Cardiac septum (tissue), 1 donor: ENCODE results near the gene IL36B. TPM values are rescaled to one million over a fixed set of nuclear protein-coding genes. Genes with fewer than 3 reads are reported as not detected.

Source experiments
- DNase-seq: peaks from one replicate; pipeline ENCODE4 v3.0.0-alpha.2; 2020; ENCODE audit warnings: low spot score
- intact Hi-C: fragments of 100-400 bp; cut with DNase I; formaldehyde crosslinking; loops from one replicate; pipeline ENCODE4 v1.14.0; 2022
- total RNA-seq: library from RNA; stranded (reverse); fragmentation: NEBNext Ultra II Directional; extraction: Animal tissue kit (Norgen Biotek cat#: 25700); gene quantifications from one replicate; pipeline ENCODE4 v1.2.1, GENCODE V29; 2021
- donor health status: DM: no; HTN: no; CAD: no.

Gene IL36B
- total RNA-seq, 1 donor from 2014 or later, result not detected

DNA sequence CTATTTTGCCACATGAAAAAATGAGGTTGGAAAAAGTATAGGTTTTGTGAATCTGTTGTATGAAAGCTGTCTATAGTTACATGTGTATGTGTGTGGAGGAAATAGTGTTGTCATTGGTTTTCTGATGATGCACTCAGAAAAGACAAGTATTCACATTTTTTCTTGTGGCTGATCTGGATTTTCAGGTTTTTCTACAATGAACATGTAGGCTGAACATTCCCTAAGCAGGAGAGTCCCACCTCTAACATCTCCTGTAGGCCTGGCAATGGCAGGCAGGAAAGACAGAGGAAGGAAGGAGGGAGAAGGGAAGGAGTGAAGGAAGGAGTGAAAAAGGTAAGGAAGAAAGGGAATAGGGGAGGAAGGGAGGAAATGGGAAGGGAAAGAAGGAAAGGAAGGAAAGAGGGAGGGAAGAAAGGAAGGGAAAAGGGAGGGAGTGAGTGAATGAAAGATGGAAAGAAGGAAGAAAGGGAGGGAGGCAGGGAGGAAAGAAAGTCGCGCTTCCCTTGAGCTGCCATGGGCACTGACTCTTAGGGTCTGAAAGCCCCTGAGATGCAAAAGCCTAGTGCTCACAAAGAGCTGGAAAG is 5.8 kb upstream of the IL36B start:
- DNase-seq, result no peak

DNA sequence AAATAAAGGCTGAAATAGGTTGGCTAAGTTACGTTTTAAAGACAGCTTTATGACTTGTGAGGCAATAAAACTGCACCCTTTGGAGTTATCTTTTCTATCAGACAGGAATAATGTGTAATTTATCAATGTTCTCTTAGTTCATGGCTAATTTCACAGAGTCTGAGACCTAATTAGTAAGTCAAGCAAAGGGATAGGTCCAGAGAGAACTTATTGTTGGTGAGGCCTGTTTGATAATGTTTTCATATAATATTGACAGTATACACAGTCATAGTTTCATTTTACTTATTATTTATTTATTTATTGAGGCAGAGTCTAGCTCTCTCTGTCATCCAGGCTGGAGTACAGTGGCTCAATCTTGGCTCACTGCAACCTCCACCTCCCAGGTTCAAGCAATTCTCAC is 4.5 kb upstream of the IL36B start:
- intact Hi-C loops, result no loop called here
- DNase-seq, result no peak

More for the DNA sequence above, 5.8 kb upstream of the IL36B start:
- intact Hi-C loops, result no loop called here

DNA sequence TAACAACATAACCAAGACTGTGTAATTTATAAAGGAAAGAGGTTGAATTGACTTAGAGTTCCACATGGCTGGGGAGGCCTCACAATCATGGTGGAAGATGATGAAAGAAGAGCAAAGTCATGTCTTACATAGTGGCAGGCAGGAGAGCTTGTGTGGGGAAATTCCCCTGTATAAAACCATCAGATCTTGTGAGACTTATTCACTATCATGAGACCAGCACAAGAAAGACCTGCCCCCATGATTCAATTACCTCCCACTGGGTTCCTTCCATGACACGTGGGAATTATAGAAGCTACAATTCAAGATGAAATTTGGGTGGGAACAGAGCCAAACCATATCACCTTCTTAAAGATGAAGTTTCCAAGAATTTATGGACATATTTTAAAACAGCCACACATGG is 3.9 kb upstream of the IL36B start:
- intact Hi-C loops, result no loop called here
- DNase-seq, result no peak

DNA sequence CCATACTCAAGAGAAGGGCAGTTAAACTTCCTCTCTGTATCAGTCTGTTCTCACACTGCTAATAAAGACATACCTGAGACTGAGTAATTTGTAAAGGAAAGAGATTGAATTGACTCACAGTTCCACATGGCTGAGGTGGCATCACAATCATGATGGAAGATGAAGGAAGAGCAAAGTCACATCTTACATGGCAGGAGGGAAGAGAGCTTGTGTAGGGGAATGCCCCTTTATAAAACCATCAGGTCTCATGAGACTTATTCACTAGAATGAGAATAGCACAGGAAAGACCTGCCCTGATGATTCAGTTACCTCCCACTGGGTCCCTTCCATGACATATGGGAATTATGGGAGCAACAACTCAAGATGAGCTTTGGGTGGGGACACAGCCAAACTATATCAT is 1.4 kb upstream of the IL36B start:
- no peak for DNase-seq
- intact Hi-C loops, result no loop called here

DNA sequence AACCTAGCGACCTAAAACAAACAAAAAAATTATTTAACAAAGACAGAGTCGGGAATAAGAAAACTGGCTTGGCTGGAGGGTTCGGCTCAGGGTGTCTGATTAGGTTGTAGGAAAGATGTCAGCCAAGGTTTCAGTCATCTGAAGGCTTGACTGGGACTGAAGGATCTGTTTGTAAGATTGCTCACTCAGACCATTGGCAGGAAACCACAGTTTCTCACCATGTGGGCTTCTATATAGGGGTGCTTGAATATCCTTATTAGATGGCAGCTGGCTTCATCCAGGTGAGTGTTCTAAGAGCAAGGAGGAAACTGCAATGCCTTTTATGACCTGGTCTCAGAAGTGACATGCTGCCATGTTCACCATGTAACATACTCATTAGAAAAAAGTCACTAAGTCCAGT is 999 bp upstream of the IL36B start:
- no peak for DNase-seq
- intact Hi-C loops, result no loop called here

DNA sequence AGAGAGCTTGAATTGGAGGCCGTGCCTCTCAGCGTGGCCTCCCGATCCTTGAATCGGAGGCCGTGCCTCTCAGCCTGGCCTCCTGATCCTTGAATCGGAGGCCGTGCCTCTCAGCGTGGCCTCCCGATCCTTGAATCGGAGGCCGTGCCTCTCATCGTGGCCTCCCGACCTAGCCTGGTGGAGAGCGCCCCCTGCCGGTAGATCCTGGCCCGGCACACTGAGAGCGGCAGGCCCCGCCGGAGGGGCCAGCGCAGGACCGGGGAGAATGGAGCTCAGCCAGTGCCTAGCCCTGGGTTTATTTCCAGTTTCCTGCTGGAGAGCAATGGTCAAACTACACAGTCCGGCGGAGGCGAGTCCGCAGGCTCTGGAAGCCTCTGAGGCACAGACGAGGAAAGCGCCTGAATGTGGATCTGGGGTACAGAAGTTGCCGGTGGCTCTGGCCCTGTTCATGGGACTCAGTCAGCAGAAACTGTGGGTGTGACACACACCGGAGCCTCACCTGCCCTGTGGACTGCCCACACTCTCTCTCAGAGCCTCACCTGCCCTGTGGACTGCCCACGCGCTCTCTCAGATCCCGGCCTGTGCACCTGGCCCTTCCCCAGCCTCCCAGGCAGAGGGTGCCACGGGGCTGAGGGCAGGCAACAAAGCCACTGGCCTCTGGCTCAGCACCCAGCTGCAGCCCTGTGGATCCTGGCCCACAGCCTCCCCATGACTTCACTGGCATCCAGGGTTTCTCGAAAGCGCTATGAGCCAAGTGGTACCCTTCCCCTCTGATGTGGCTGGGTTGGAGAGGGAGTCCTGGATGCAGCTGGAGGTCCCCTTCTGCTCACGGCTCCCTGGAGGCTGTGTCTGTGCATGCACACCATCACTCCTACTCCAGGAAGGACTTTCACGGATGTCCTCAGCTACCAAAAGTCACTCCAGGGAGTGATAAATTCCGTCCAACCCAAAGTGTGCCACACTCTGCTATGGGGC is 1.5 kb downstream of the IL36B start:
- intact Hi-C loops, result no loop called here
- no peak for DNase-seq

DNA sequence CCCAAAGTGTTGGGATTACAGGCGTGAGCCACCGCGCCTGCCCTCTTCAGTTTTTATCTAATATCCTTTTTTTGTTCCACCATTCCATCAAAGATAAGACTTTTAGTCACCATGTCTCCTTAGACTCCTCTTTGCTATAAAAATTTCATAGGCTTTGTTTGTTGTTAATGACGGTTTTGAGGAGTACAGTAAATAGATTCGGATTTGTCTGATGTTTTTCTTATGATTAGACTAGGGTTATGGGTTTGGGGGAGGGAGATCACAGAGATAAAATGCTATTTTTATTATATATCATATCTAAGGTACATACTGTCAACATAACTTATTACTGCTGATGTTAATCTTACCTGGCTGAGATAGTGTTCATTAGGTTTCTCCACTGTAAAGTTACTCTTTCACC is 6.2 kb downstream of the IL36B start:
- intact Hi-C loops, result no loop called here

DNA sequence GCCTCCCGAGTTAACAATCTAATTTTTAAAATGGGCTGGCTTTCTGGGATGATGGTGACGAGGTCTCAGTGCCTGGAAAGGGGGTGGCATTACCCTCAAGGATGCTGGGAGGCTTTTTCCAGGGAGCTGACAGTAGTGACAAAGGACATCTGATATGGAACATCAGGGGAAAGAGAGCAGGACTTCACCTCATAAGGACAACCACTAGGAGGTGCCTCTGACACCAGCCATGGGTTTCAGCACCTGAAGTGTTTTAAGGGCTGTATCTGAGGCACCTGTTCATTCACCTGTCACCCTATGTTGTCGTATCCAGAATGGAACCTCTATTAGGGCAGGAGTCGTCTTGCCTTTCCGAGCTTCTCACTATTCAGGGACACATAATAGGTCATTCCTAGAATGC is 10.8 kb downstream of the IL36B start:
- intact Hi-C loops, result no loop called here

More for the DNA sequence above, 6.2 kb downstream of the IL36B start:
- DNase-seq, result no peak

DNA sequence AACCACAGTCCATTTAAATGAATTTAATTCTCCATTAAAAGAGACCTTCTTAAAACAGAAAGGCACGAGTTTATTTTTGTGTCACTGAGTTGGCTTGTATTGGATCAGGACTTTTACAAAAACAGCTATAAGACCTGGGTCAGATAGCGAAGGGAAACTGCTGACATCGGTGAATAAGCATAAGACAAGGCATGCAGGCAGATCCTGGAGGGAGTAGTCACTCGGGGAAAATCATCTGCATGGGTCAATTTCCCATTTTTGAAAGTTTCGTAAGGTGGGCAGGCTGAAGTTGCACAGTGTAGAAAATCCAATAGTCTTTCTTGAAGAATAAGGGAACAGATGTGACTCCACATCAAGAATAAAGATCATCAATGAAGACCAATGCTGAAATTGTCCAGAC is 12.9 kb downstream of the IL36B start:
- intact Hi-C loops, result no loop called here
- DNase-seq, result no peak

More for the DNA sequence above, 10.8 kb downstream of the IL36B start:
- no peak for DNase-seq

DNA sequence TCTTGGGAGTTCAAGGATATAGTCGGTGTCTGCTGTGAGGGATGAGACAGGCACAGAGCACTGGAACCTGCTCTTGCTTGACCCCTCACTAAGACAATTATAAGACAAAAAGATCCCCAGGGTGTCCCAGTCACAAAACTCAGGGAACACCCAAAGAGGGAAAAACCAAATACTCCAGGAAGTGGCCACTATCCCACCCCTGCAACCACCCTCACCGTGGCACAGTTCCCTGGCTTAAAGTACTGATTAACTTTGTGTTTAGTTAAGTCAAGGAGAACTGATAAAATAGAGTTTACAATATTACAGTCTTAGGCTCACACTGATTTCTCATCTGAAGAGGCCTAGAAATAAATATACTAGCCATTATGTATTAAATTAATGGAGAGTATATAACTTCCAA is 13.5 kb downstream of the IL36B start:
- intact Hi-C loops, result no loop called here
- DNase-seq, result no peak

DNA sequence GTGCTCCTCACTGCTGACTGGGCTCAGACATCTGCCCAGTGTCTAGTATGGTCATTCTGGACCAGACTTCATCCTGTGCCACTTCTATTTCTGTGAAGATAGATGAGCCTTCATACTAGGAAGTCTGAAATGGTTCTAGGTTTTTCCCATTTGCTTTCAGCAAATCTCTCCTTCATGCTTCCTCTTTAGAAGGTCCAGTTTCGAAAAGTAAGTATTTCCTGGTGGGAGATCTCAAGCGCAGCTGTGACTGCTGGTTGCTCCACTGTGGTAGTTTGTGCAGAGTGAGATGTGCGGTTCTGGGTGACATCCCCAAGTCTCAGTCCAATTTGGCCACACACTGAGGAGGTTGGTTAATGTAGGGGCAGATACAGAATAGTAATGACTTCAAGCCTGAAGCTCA is 14.4 kb downstream of the IL36B start:
- intact Hi-C loops, result no loop called here

DNA sequence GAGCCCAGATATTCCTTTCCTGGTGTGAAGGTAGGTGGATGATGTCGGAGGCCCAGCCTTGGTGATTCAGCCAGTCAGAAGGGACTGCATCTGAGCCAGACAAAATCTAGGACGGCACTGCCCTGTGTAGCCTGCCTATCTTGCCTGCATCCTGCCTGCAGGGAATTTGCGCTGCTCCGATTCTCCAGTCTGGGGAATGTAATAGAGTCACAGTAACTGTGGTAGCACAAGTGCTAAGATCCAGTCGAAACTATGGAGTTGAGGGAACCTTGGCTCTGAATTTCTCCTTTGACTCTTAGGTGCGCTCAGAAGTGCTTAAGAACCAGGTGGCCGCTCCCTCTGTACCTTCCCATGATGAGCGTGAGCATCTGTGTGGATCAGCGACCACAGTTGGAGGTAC is 15.9 kb downstream of the IL36B start:
- intact Hi-C loops, result no loop called here

More for the DNA sequence above, 14.4 kb downstream of the IL36B start:
- no peak for DNase-seq

DNA sequence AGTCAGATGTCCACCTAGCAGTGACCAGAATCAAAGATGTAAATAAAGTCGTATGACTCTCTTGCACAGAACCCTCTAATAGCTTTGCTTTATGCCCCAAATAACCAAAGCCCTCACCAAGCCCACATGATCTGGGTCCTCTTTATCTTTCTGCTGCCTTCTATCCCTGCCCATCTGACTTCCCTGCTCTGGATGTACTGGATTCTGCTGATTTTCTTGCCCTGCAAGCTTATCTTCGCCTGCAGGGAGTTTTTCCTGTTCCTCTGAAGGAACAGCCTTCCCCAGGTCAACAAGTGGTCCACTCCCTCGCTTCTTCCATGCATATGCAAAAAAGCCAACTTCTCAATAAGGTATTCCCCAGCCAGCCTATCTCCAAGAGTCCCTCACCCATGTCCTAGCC is 18.7 kb downstream of the IL36B start:
- intact Hi-C loops, result no loop called here
- no peak for DNase-seq

More for the DNA sequence above, 15.9 kb downstream of the IL36B start:
- no peak for DNase-seq

DNA sequence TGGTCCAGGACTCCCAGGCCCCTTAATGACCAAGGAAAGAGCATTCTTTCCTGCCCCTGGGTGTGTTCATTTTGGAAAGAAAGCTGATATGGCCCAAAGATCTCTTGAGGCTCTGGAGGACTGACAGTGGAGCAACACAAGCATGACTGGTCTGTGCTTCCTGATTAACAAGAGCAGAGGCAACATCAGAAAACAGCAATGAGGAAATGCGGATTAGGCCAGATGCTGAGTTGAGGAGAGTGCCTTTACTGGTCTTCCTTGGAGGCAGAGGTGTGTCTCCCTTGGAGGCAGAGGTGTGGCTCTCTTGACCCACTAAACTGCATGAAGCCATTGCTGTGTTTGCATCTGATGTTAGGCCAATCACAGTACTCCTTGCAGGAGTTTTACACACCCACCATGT is 19.9 kb downstream of the IL36B start:
- DNase-seq, result no peak
- intact Hi-C loops, result no loop called here

DNA sequence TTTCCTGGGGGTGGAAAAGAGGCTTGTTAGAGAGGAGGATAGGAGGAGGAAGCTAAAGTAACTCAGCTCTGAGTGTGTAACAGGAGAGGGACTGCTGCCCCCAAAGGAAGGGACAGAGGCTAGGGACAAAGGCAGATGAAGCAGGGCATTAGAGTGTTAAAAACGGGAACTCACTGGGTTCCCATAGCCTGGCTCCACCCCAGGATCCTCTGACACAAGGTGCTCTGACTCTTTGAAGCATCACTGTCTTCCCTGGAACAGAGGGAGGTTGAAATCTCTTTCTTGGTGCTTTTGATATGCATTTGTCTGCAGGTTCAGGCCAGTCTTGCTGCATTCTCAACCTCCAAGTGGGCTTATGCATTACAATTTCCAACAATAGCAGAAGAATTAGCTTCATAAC is 24.6 kb downstream of the IL36B start:
- DNase-seq, result no peak
- intact Hi-C loops, result no loop called here

DNA sequence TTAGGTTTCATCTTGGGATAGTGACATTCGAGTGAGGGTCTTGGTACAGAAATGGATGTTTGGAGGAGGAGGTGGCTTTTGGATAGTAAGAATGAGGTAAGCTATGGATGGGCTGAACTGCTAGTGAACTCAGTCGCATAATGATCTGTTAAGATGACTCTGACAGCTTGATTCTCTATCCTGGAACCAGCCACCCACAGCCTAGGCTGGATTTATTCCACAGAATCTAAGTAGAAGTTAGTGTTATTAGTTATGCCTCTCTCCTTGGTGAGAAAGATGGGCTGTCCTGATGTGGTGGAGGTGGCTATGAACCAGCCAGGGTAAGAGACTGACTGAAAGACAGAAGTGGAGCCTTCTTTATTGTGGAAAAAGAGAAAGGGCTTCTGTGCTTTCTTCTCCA is 25.0 kb downstream of the IL36B start:
- intact Hi-C loops, result no loop called here
- no peak for DNase-seq

DNA sequence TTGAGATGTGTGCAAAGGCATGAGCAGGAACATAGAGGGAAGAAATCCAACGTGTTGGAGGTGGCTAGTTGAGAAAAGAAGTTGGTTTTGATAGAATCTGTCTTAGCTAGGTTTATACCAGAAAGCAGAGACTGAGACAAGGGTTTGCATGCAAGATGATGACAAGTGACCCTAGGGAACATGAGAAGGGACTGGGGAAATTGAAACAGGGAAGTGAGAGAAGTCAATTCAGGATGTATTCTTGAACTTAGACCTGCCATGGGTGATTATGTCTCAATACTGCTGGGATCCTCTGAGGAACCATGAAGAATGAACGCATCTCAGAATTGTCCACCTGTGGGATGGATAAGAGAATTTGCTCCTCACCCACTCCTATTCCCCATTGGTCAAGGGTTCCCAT is 26.9 kb downstream of the IL36B start:
- intact Hi-C loops, result no loop called here

DNA sequence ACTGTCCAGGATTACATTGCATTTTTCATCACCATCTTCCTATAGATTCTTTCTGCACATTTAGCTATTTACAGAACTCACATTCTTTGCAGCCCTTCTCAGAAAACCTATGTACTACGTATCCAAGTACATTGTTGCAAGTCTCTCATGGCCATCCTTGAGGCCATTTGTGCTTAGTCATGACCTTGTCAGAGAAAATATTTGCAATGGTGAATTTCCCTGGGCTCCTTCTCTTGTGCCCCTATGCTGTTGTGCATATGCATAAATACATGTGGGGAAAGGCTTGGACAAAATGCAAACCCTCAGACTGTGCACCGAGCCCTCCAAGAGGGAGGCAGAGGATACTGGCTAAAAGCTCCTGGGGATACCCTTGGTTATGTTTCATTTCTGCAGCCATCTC is 27.9 kb downstream of the IL36B start:
- DNase-seq, result no peak
- intact Hi-C loops, result no loop called here

More for the DNA sequence above, 26.9 kb downstream of the IL36B start:
- no peak for DNase-seq

DNA sequence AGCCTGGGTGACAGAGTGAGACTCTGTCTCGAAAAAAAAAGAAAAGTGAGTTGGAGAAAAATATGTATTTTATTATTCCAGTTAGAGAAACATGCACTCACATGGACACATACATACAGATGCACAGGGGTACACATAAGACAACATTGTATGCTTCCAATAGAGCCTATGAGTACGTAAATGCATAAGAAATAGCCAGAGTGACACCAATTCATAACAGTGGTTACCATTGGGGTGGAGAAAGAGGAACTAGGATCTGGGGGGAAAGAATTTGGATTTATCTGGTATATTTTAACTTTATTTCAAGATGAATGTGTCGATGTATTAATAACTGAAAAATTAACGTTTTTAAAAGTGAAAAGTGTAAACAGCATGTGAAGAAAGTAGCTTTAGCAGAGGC is 31.4 kb downstream of the IL36B start:
- no peak for DNase-seq
- intact Hi-C loops, result no loop called here

DNA sequence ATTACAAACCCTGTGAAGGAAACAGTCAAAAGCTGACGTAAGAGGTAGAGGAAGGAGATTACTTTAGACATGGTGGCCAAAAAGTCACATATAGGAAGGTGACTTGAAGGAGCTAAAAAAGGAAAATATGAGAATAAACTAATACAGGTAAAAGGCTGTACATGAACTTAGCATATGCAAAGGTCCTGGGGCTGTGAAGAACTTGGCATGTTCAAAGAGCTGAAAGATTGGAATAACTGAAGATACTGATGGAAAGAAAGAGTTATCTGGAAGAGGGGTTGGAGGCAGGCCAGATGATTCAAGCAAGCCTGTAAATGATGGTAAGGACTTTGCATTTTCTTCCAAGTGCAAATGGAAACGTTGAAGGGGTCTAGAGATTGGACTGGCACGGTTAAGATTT is 34.2 kb downstream of the IL36B start:
- DNase-seq, result no peak
- intact Hi-C loops, result no loop called here

DNA sequence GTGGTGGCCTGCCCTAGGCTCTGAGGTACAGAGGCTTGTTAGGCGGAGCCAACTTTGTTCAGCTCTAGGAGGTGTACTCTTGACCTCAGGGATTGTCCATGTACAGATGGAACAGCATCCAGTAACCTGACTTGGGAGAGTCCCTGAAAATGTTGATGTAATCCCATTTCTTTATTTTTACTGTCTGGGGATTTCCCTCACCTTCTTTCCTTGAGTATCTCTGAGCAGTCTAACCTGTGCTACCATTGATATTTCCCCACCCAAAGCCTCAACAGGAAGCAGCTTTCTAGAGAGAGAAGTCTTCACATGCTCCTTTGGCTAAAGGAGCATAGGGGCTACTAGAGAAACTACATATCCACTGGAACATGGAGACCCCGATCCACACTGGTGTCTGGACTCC is 37.0 kb downstream of the IL36B start:
- intact Hi-C loops, result no loop called here
- no peak for DNase-seq
